HCT116 (cell line): ENCODE measurements around the gene SH3PXD2A.

Experiments used
- CTCF ChIP-seq, 3 experiments: fragments of 200-600 bp in 1 of 3; sonication (generic) in 1 of 3; IDR thresholded peaks in 2 of 3; conservative IDR thresholded peaks in 1 of 3; 2 replicates each; pipeline ENCODE4 v1.5.1; 2012 to 2017; ENCODE audit warnings: low read depth in 2 of 3, low read length in 2 of 3, antibody characterized with exemption in 1 of 3, borderline replicate concordance in 1 of 3, control low read depth in 1 of 3, mild to moderate bottlenecking in 1 of 3, mixed read lengths in 1 of 3, mixed run types in 1 of 3, moderate library complexity in 1 of 3; ENCODE audit not compliant: insufficient read depth in 1 of 3
- SIN3A ChIP-seq: IDR thresholded peaks from 2 replicates; pipeline ENCODE4 v1.6.1; 2012; ENCODE audit warnings: low read depth
- ZBTB33 ChIP-seq: IDR thresholded peaks from 2 replicates; pipeline ENCODE4 v1.6.1; 2011; ENCODE audit warnings: mild to moderate bottlenecking, low read length, moderate library complexity; ENCODE audit not compliant: insufficient replicate concordance; ENCODE audit errors: extremely low read depth

GRCh38 chr10:103839519-103839871 is 15.9 kb downstream of the SH3PXD2A start:
- TF ChIP-seq CTCF (IDR thresholded peaks at IDR 0.05 in 2 of 3, conservative IDR thresholded peaks at IDR 0.05 in 1 of 3; ENCODE audit: borderline replicate concordance in 1 of 3, insufficient read depth in 1 of 3, low read depth in 2 of 3, low read length in 2 of 3) = no peak
- no peak for TF ChIP-seq ZBTB33
- TF ChIP-seq SIN3A = no peak
